ENCODE measurements around the gene P2RX4. TPM values are rescaled to one million over a fixed set of nuclear protein-coding genes. Genes with fewer than 3 reads are reported as not detected.

P2RX4 gene
- total RNA-seq, 4 donors from 2014 or later: 46.3 to 107 (median 65.3) TPM

DNA sequence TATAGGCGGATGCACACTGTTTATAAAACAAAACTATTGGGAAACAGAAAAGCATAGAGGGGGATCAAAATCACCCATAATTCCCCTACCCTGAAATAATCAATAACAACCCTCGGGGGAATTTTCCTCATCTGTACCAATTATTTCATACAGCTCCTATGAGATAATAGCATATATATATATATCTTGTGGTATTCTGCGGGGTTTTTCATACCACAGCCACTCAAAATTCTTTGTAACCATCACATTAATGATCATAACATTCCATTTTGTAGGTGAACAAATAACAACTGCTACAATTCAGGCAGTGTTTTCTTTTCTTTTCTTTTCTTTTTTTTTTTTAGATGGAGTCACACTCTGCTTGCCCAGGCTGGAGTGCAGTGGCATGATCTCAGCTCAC lies 42.0 kb upstream of the P2RX4 start:
- DNase-seq (ENCODE audit: low spot score) (no peak), ATAC-seq (ENCODE audit: low FRiP score) (no peak)
- TF ChIP-seq, protein P1, sequence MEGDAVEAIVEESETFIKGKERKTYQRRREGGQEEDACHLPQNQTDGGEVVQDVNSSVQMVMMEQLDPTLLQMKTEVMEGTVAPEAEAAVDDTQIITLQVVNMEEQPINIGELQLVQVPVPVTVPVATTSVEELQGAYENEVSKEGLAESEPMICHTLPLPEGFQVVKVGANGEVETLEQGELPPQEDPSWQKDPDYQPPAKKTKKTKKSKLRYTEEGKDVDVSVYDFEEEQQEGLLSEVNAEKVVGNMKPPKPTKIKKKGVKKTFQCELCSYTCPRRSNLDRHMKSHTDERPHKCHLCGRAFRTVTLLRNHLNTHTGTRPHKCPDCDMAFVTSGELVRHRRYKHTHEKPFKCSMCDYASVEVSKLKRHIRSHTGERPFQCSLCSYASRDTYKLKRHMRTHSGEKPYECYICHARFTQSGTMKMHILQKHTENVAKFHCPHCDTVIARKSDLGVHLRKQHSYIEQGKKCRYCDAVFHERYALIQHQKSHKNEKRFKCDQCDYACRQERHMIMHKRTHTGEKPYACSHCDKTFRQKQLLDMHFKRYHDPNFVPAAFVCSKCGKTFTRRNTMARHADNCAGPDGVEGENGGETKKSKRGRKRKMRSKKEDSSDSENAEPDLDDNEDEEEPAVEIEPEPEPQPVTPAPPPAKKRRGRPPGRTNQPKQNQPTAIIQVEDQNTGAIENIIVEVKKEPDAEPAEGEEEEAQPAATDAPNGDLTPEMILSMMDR (IDR thresholded peaks at IDR 0.05): no peak

DNA sequence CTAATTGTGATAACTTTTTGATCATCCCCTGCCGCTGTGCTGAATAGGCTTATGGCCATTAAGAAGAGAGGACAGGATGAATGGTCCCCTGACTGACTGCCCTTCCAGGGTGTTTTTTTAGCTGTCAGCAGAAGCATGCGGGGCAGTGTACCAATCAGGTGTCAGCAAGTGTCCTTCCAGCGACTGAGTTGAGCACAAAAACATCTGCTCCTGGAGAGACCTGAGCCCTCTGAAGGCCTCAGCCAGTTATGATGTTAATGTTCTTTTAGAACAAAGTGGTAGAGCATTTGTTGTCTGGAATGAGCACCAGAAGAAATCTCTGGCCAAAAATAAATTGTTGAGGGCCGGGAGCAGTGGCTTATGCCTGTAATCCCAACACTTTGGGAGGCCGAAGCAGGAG lies 39.8 kb upstream of the P2RX4 start:
- no peak for ATAC-seq (ENCODE audit: low FRiP score)
- no peak for DNase-seq (ENCODE audit: low spot score)
- TF ChIP-seq, protein P1 (IDR thresholded peaks at IDR 0.05): no peak

DNA sequence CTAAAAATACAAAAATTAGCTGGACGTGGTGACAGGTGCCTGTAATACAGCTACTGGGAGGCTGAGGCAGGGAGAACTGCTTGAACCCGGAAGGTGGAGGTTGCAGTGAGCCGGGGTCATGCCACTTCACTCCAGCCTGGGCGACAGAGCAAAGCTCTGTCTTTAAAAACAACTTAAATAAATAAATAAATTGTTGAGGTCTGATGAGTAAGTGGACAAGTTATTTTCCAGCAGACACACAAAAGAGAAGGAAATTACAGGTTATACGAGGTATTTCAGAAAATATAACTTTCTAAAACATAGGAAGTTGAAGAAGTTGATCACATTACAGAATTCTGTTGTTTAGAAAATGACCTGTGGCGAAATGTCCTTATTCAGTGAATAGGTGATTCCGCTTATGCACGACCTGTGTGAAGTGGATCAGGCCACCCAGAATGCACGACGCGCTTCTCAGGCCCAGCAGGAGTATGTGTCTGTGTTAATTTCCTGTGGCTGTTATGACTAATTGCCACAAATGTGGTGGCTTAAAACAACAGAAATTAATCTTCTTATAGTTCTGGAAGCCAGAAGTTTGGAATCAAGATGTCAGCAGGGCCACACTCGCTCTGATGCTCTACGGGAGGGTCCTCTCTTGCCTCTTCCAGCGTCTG lies 39.2 kb upstream of the P2RX4 start:
- TF ChIP-seq, protein P1 (IDR thresholded peaks at IDR 0.05): no peak
- ATAC-seq (ENCODE audit: low FRiP score) (no peak), DNase-seq (ENCODE audit: low spot score) (no peak)

DNA sequence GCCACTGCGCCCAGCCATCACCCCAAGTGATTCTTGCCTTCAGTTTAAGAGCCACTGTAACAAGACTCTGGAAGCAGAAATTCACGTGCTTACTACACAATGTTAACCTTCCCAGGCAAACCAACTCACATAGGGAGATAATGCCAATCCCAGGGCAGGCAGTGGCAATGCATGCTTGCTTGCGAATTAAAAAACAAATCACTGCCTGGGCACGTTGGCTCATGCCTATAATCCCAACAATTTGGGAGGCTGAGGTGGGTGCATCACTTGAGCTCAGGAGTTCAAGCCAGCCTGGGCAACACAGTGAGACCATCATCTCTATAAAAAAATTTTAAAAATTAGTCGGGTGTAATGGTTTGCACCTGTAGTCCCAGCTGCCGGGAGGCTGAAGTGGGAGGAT lies 37.8 kb upstream of the P2RX4 start:
- DNase-seq (ENCODE audit: low spot score): no peak
- TF ChIP-seq, protein P1 (IDR thresholded peaks at IDR 0.05): no peak
- ATAC-seq (ENCODE audit: low FRiP score): no peak

DNA sequence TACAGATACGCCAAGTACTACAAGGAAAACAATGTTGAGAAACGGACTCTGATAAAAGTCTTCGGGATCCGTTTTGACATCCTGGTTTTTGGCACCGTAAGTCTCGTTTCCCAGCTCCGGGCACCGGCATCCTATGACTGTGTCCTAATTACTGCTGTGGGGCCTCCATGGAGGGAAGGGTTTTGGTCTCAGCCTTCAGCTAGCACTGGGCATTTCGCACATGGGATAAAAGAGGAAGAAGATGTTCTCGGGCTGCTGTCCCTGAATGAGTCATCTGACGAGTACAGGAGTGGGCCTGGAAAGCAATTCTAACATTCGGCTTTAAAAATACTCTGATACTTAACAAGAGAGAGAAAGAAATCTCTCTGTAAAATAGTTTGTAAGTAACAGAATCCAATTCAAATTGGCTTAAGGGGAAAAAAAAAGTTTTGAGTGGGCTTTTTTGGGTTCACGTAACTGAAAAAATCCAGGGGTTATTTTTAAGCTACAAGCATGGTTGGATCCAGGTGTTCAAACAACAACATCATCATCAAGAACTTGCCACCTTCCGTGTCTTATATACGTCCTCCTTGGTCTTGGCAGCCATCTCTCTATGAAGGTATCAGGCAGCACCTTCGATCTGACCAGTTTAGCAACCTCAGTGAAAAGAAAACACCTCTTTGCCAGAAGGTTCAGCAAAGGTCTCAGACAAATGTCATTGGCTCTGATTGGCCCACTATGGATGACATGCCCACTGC lies 34.4 kb upstream of the P2RX4 start:
- TF ChIP-seq, protein P1 (IDR thresholded peaks at IDR 0.05): no peak
- DNase-seq (ENCODE audit: low spot score) (no peak), ATAC-seq (ENCODE audit: low FRiP score) (peak; percentile 53)

DNA sequence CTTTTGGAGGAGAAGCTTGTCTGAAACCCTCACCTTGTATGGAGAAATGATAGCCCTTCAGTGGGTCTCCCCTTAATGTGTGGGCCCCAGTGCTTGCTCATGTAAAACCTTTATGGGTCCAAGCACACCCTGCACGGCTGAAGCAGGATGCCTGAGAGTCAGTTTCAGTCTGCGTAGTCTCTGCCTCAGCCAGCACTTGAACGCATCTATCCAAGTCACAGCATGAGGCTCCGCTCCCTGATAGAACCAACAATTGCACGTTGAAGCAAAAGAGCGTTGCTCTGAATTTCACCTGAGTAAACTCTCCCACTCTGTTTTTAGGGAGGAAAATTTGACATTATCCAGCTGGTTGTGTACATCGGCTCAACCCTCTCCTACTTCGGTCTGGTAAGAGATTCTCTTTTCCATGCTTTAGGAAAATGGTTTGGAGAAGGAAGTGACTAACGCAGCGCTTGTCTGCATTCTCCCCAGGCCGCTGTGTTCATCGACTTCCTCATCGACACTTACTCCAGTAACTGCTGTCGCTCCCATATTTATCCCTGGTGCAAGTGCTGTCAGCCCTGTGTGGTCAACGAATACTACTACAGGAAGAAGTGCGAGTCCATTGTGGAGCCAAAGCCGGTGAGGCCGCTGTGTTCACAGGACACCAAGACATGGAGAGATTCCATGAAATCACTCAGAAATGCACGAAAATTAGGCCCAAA lies 33.0 kb upstream of the P2RX4 start:
- DNase-seq (ENCODE audit: low spot score) (no peak), ATAC-seq (ENCODE audit: low FRiP score) (no peak)
- TF ChIP-seq, protein P1 (IDR thresholded peaks at IDR 0.05): no peak

All from omental fat pad (tissue), 4 donors.